GM18498 (cell line): ENCODE data around the gene APLF.
"Not testable (repeated sequence)": the region's sequence is repeated elsewhere in the genome, so short reads cannot be mapped to it uniquely, and the experiment has no call there.

Source experiments
- ATAC-seq: cut with Tn5 transposase; IDR thresholded peaks from one replicate; pipeline ENCODE4 v1.9.1; 2021; ENCODE audit warnings: mild to moderate bottlenecking, moderate library complexity; ENCODE audit not compliant: unreplicated experiment

Gene APLF

DNA sequence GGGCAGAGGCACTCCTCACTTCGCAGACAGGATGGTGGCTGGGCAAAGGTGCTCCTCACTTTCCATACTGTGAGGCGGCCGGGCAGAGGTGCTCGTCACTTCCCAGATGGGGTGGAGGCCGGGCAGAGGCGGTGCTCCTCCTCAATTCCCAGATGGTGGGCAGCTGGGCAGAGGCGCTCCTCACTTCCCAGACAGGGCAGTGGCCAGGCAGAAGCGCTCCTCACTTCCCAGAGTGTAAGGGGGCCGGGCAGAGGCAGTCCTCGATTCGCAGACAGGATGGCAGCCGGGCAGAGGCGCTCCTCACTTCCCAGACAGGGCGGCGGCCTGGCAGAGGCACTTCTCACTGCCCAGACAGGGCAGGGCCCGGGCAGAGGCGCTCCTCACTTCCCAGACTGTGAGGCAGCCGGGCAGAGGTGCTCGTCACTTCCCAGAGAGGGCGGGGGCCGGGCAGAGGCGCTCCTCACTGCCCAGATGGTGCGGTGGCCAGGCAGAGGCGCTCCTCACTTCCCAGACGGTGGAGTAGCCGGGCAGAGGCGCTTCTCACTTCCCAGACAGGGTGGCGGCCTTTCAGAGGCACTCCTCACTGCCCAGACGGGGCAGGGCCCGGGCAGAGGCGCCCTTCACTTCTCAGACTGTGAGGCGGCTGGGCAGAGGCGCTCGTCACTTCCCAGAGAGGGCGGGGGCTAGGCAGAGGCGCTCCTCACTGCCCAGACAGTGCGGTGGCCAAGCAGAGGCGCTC, 60.1 kb downstream of the APLF start:
- ATAC-seq = not testable (repeated sequence)

DNA sequence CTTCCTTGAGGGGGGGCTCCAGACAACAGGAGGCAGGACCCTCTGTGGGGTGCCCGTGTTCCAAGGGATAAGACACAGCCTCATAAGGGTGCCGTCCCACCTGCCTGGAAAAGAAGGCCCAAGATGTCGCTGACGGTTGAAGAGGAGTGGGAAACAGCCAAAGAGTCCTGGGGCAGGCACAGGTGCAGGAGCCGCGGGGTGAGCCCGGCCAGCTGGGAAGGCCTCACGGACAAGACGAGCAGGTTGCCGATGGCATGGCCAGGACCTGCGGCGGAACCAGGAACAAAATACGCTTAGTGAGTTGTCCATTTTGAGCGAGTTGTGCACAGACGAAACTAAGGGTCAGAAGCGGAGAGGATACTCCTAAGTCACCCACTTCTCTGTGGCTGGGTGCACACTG, 61.8 kb downstream of the APLF start:
- ATAC-seq = not testable (repeated sequence)

- not testable (repeated sequence) for ATAC-seq
These were observed 62.3 kb downstream of the APLF start for GRCh38 chr2:68529651-68530050.

- ATAC-seq = no peak
These were observed 68.6 kb downstream of the APLF start for GRCh38 chr2:68536000-68536399.

DNA sequence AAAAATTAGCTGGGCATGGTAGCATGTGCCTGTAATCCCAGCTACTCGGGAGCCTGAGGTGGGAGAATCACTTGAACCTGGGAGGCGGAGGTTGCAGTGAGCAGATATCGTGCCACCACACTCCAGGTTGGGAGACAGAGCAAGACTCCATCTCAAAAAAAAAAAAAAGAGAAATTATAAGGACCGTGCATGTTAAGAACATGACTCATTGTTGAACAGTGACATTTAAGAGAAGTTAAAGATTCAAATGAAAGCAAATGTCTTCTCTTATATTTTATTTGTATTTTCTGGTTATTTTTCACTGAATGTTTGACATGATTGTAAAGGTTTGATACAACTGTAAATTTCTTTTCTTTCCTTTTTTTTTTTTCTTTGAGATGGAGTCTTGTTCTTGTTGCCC, 69.6 kb downstream of the APLF start:
- ATAC-seq = no peak

- ATAC-seq = no peak
These were observed 70.4 kb downstream of the APLF start for GRCh38 chr2:68537809-68538208.

GRCh38 chr2:68544811-68545210, 77.4 kb downstream of the APLF start:
- ATAC-seq = no peak

DNA sequence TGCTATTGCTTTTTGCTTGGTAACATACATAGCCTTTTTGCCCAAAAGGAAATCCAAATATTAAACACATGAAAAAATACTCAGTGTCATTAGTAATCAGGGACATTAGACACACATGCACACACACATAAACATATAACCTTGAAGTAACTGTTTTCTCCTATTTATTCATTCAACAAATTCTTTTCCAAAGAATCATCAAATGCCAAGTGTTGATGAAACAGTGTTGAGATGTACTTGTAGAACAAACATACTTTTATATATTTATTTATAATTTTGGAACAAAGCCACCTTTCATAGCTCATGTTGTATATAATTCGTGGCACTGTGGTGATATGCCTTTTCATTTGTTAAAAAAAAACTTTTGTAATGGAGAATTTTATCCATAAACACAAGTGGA, 81.0 kb downstream of the APLF start:
- no peak for ATAC-seq

DNA sequence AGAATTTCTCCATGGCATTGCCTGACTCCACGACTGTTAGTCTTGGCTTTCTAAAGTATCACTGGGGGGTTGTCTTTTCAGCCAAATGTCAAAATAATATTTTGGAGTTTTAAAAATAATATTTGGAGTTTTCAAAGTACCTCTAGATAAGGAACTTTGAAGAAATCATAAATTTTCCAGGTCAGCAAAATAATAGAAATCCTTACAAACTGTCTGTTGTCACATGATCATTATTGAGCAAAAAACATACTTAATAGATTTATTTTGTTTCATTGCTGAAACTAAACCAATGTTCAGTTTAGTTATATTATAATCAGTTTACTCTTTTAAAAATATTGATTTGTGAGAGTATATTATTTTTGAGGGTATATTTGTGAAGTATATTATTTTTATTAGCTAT, 85.7 kb downstream of the APLF start:
- ATAC-seq = no peak

- not testable (repeated sequence) for ATAC-seq
These were observed 88.2 kb downstream of the APLF start for GRCh38 chr2:68555425-68556206.

- ATAC-seq = no peak
These were observed 89.0 kb downstream of the APLF start for GRCh38 chr2:68556381-68556780.

DNA sequence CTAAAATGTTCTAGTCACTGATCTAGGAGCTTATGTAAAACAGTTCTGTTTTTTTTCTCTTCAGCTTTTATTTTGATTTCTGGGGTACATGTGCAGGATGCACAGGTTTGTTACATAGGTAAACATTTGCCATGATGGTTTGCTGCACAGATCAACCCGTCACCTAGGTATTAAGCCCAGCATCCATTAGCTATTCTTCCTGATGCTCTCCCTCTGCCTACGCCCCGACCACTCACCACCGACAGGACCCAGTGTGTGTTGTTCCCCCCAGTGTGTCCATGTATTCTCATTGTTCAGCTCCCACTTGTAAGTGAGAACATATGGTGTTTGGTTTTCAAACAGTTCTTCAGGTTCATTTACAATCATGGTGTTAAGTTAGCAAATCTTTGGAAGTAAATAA, 91.2 kb downstream of the APLF start:
- ATAC-seq = no peak

DNA sequence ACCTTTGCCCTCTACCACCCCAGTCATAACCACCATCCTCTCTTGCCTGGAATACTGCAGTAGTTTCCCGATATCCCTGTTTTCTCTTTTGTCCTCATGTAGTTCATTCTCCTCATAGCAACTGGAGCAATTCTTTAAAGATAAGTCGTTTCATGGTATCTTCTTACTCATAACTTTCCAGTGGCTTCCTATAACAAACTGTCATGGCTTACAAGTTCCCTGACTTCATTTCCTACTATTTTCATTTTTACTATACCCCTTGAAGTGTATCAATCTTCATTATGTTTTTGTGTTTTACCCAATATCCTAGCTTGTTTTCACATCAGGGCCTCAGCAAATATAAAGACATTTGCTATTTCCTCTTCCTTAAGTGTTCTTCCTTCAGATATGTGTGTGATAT, 92.3 kb downstream of the APLF start:
- no peak for ATAC-seq

DNA sequence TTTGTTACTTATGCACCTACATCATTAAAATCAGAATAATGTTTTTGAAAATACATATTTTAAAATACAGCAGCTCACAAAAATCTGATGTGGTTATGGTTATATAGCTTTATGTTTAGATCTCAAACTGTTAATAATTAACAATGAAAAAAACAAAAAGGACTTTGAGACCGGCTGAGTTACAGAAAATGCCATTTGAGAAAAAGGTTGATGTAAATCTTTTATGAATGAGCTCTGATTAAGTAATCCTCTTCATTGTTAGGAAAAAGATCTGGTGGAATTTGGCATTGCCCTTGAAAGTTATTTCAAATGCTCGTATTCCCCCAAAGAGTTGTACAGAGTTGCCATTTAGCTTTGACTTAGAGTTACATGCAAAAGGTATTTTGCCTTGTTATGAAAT, 93.2 kb downstream of the APLF start:
- ATAC-seq = no peak

- no peak for ATAC-seq
These were observed 94.0 kb downstream of the APLF start for GRCh38 chr2:68561372-68561771.

DNA sequence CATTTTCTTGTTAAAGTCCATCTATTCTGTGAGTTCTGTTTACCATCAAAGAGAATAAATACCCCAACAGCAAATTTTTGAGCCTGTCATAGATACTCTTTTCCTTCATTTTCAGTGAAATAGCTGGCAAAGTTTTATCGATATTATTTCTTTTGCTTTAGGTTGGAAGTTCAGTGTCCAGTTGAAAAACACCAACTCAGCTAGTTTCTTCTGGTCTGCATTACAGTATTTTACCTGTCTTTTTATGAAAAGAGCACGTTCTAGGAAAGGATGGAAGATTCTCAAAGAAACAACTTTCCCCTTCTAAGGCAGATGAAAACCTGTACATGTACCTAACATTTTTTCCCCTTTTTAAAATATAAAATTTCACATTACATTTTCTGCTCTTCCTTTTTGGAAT, 95.5 kb downstream of the APLF start:
- ATAC-seq = no peak

DNA sequence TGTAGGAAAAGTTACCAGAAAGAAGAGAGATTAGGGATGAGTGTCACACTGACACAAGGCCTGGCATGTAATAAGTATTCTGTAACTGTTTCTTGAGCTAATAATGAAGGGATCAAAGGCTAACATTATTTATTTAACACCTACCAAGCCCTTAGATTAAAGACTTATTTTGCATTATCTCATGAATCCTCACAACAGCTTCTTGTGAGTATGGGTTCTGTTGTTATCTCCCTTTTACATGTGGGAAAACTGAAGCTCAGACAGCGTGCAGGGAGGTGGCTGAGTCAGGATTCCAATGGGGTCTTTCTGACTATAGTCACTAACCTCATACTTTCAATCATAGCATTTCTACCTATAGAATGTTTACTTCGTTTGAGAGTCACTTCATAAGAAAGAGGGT, 97.0 kb downstream of the APLF start:
- no peak for ATAC-seq

- no peak for ATAC-seq
These were observed 97.9 kb downstream of the APLF start for GRCh38 chr2:68565273-68565672.

- ATAC-seq = no peak
These were observed 98.5 kb downstream of the APLF start for GRCh38 chr2:68565858-68566257.

DNA sequence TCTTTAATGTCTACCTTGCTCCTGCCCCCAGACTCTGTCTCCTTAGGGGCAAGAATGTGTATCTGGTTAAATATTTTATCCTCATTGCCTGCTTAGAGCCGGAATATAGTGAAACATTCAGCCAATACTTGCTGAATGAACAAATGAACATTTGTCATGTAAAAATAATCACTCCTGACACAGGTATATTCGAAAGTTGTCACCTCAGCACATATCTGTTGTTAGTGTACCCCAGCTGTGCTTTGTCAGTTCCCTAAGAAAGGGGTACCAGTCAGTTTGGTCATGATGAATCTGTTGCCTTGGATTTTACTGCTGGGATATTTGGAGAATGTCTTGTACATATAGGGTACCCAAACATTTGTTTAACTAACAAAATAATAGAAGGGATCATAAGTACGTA, 99.0 kb downstream of the APLF start:
- no peak for ATAC-seq

DNA sequence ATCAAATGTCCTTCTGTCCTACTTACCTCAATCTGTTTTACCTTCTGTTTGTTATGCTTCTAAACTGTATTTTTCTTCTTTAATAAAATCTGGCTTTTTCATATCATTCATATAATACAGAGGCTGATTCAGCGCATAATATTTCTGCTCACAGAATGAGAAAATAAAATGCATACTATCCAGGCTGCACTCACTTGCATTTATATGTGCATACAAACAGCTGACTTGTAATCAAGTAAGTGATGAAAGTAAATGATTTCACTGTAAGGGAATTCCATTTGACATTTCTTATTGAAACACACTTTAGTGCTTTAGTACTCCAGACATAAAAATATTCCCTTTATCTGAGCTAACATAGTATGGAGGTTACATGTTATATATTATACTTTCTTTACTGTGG, 100.7 kb downstream of the APLF start:
- no peak for ATAC-seq

DNA sequence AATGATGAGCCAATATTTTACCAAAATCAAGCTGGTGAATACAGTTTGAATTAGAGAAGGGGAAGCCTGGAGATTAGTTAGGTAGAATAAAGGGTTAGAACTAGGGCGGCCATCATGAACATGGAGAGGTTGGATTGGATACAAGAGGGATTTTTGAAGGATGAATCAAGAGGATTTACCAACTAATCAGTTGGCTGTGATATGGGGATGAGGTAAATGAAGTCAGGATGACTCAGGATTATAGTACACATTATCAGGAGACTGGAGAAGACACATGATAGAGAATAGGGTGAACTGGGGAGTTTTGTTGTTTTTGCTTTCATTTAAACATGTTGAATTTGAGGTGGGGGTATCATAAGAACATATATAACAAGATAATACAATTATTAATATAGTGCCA, 102.2 kb downstream of the APLF start:
- ATAC-seq = no peak
